Breast epithelium (tissue), 3 donors: ENCODE data around the gene GNAQ.

Experiments used
- CTCF ChIP-seq, 3 donors: fragments of 450-650 bp; IDR thresholded peaks; one replicate each; pipeline ENCODE4 v1.5.1; 2016 to 2017; ENCODE audit warnings: antibody characterized with exemption in 3 of 3, mild to moderate bottlenecking in 3 of 3, moderate library complexity in 3 of 3
- POLR2A ChIP-seq: fragments of 450-650 bp; IDR thresholded peaks from one replicate; pipeline ENCODE4 v1.6.1; 2016; ENCODE audit warnings: antibody characterized with exemption, mild to moderate bottlenecking, moderate library complexity
- POLR2AphosphoS5 ChIP-seq, 3 donors: sonication (generic); formaldehyde crosslinking; IDR thresholded peaks; one replicate each; pipeline ENCODE4 v1.6.1; 2017; ENCODE audit warnings: antibody characterized with exemption in 3 of 3

DNA sequence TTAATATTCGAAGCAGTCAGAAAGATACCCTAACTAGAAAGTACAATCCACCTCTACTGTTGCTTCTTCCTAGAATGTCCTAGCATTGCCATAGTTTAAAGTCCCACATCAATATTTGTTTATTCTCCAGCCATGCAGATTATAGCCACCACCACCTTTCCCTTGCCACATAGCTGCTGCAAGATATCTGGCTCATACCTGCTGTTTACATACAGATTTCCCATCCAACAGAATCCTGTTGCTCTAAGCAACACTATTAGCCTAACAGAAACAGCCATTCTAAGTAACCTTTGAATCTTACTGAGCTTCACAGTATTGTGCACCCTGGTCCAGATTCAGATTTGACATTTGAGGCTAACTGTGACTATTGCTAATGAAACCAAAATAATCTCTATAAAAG, 45.6 kb downstream of the GNAQ start:
- TF ChIP-seq CTCF (IDR thresholded peaks at IDR 0.05): no peak
- no peak for TF ChIP-seq POLR2AphosphoS5 (IDR thresholded peaks at IDR 0.05)
- no peak for TF ChIP-seq POLR2A
